H9 (cell line): Measurements from ENCODE around the gene ANKRD35. TPM values are rescaled to one million over a fixed set of nuclear protein-coding genes. Genes with fewer than 3 reads are reported as not detected.

Experiments used
- DNase-seq: peaks from one replicate; pipeline ENCODE4 v3.0.0-alpha.2; 2017
- H2AFZ ChIP-seq: one replicate; pipeline ENCODE4 v1.6.1; 2013; ENCODE audit warnings: mild to moderate bottlenecking, low read length, control low read depth, moderate library complexity
- H2AK5ac ChIP-seq: 2 replicates; pipeline ENCODE4 v1.6.1; 2013; ENCODE audit warnings: low read length, control low read depth, mixed read lengths; ENCODE audit not compliant: insufficient read length
- H2BK120ac ChIP-seq: one replicate; pipeline ENCODE4 v1.6.1; 2013; ENCODE audit warnings: low read depth, mild to moderate bottlenecking, low read length, control low read depth, inconsistent platforms; ENCODE audit not compliant: poor library complexity, severe bottlenecking
- H2BK12ac ChIP-seq: 2 replicates; pipeline ENCODE4 v1.6.1; 2013; ENCODE audit warnings: low read length, control low read depth, mixed read lengths, low read depth; ENCODE audit not compliant: insufficient read length
- H2BK15ac ChIP-seq: 2 replicates; pipeline ENCODE4 v1.6.1; 2013; ENCODE audit warnings: low read depth, low read length, control low read depth
- H2BK20ac ChIP-seq: one replicate; pipeline ENCODE4 v1.6.1; 2013; ENCODE audit warnings: low read depth, mild to moderate bottlenecking, low read length, control low read depth, inconsistent platforms; ENCODE audit not compliant: poor library complexity, severe bottlenecking
- H2BK5ac ChIP-seq: 2 replicates; pipeline ENCODE4 v1.6.1; 2013; ENCODE audit warnings: low read length, control low read depth, mixed read lengths; ENCODE audit not compliant: insufficient read length
- H3K14ac ChIP-seq: 2 replicates; pipeline ENCODE4 v1.6.1; 2013; ENCODE audit warnings: low read length, control low read depth; ENCODE audit not compliant: insufficient read depth
- H3K18ac ChIP-seq: 2 replicates; pipeline ENCODE4 v1.6.1; 2013; ENCODE audit warnings: low read depth, mild to moderate bottlenecking, mixed read lengths, low read length, control low read depth; ENCODE audit not compliant: insufficient read length
- H3K23ac ChIP-seq: 2 replicates; pipeline ENCODE4 v1.6.1; 2013; ENCODE audit warnings: low read length, control low read depth, mixed read lengths, low read depth; ENCODE audit not compliant: insufficient read length
- H3K23me2 ChIP-seq: 2 replicates; pipeline ENCODE4 v1.6.1; 2013; ENCODE audit warnings: low read depth, mild to moderate bottlenecking, mixed read lengths, low read length, control low read depth; ENCODE audit not compliant: insufficient read length, poor library complexity, severe bottlenecking
- H3K27ac ChIP-seq: 2 replicates; pipeline ENCODE4 v1.5.1; 2013; ENCODE audit warnings: low read length, control low read depth, mixed read lengths, low read depth; ENCODE audit not compliant: insufficient read length
- H3K27me3 ChIP-seq: 2 replicates; pipeline ENCODE4 v1.6.1; 2013; ENCODE audit warnings: low read length, control low read depth, inconsistent platforms; ENCODE audit not compliant: insufficient read depth
- H3K4ac ChIP-seq: 2 replicates; pipeline ENCODE4 v1.6.1; 2013; ENCODE audit warnings: low read depth, mild to moderate bottlenecking, control low read depth, inconsistent platforms, low read length, moderate library complexity
- H3K4me1 ChIP-seq: 2 replicates; pipeline ENCODE4 v1.6.1; 2013; ENCODE audit warnings: low read length, control low read depth, inconsistent platforms; ENCODE audit not compliant: insufficient read depth
- H3K4me2 ChIP-seq: 2 replicates; pipeline ENCODE4 v1.6.1; 2013; ENCODE audit warnings: low read length, control low read depth, mixed read lengths; ENCODE audit not compliant: insufficient read length, insufficient read depth
- H3K56ac ChIP-seq: 2 replicates; pipeline ENCODE4 v1.6.1; 2013; ENCODE audit warnings: low read depth, mild to moderate bottlenecking, mixed read lengths, low read length, control low read depth; ENCODE audit not compliant: insufficient read length
- H3K79me1 ChIP-seq: 2 replicates; pipeline ENCODE4 v1.6.1; 2013; ENCODE audit warnings: low read depth, mild to moderate bottlenecking, moderate library complexity, low read length, control low read depth, inconsistent platforms; ENCODE audit not compliant: insufficient read depth, poor library complexity, severe bottlenecking
- H3K79me2 ChIP-seq: 2 replicates; pipeline ENCODE4 v1.6.1; 2013; ENCODE audit warnings: low read length, control low read depth, inconsistent platforms; ENCODE audit not compliant: insufficient read depth
- H3K9ac ChIP-seq: 2 replicates; pipeline ENCODE4 v1.6.1; 2013; ENCODE audit warnings: low read length, control low read depth, mixed read lengths; ENCODE audit not compliant: insufficient read length; ENCODE audit errors: extremely low read depth
- H3K9me3 ChIP-seq: one replicate; pipeline ENCODE4 v1.6.1; 2013; ENCODE audit warnings: low read depth, low read length, inconsistent platforms; ENCODE audit not compliant: control insufficient read depth
- H3T11ph ChIP-seq: one replicate; pipeline ENCODE4 v1.6.1; 2013; ENCODE audit warnings: mild to moderate bottlenecking, low read length, control low read depth, inconsistent platforms
- H4K20me1 ChIP-seq: one replicate; pipeline ENCODE4 v1.6.1; 2013; ENCODE audit not compliant: control insufficient read depth, insufficient read length, insufficient read depth
- H4K5ac ChIP-seq: 2 replicates; pipeline ENCODE4 v1.6.1; 2013; ENCODE audit warnings: low read depth, mild to moderate bottlenecking, mixed read lengths, low read length, control low read depth; ENCODE audit not compliant: insufficient read length
- H4K8ac ChIP-seq: replicated peaks from 2 replicates; pipeline ENCODE4 v1.6.1; 2013; ENCODE audit warnings: low read length, control low read depth, mixed read lengths, low read depth; ENCODE audit not compliant: insufficient read length
- H4K91ac ChIP-seq: 2 replicates; pipeline ENCODE4 v1.6.1; 2013; ENCODE audit warnings: low read depth, mild to moderate bottlenecking, moderate library complexity, mixed read lengths, low read length, control low read depth; ENCODE audit not compliant: insufficient read length
- H3K27ac Mint-ChIP-seq, 3 experiments: 2 replicates in 2 of 3; 3 replicates in 1 of 3; pipeline ENCODE4 v1.8.0; 2020 to 2021; ENCODE audit warnings: mixed read lengths in 3 of 3, mild to moderate bottlenecking in 1 of 3, moderate library complexity in 1 of 3
- H3K27me3 Mint-ChIP-seq: 2 replicates; pipeline ENCODE4 v1.8.0; 2021; ENCODE audit warnings: low read depth, mild to moderate bottlenecking, moderate library complexity, mixed read lengths
- H3K36me3 Mint-ChIP-seq, 3 experiments: 2 replicates in 2 of 3; 3 replicates in 1 of 3; pipeline ENCODE4 v1.8.0; 2020 to 2021; ENCODE audit warnings: low read depth in 3 of 3, mixed read lengths in 3 of 3; ENCODE audit not compliant: insufficient read depth in 1 of 3
- H3K4me1 Mint-ChIP-seq, 2 experiments: 2 replicates each; pipeline ENCODE4 v1.8.0; 2020; ENCODE audit warnings: mixed read lengths in 2 of 2
- H3K4me3 Mint-ChIP-seq, 2 experiments: 2 replicates in 1 of 2; 3 replicates in 1 of 2; pipeline ENCODE4 v1.8.0; 2020 to 2021; ENCODE audit warnings: mild to moderate bottlenecking in 2 of 2, mixed read lengths in 2 of 2, moderate library complexity in 1 of 2
- H3K9me3 Mint-ChIP-seq, 2 experiments: 2 replicates in 1 of 2; 3 replicates in 1 of 2; pipeline ENCODE4 v1.8.0; 2020; ENCODE audit warnings: mild to moderate bottlenecking in 2 of 2, mixed read lengths in 2 of 2, moderate library complexity in 1 of 2
- CTCF ChIP-seq: fragments of 200-600 bp; sonication (generic); conservative IDR thresholded peaks from 3 replicates; pipeline ENCODE4 v1.8.0; 2021; ENCODE audit warnings: antibody characterized with exemption, mild to moderate bottlenecking
- WGBS: extraction: QIAGEN DNeasy Blood & Tissue Kit; methylation state at CpG from one replicate; pipeline ENCODE4 v1.1.7; 2013; ENCODE audit warnings: missing lambda C conversion rate, low lambda C conversion rate, mixed read lengths; ENCODE audit not compliant: insufficient read length; ENCODE audit errors: extremely low coverage; 5-methylcytosine and 5-hydroxymethylcytosine counted together
- total RNA-seq: library from RNA; stranded (reverse); gene quantifications from 2 replicates; pipeline ENCODE4 v1.2.1, GENCODE V29; 2021

The ANKRD35 gene
- total RNA-seq, 1 experiment from 2014 or later, result 0.28 TPM

- Histone ChIP-seq H3K18ac (no peak overlapping the region), H4K8ac (no peak overlapping the region), H2BK5ac (no peak overlapping the region), H3K23ac (no peak overlapping the region), H4K20me1 (no peaks in the 10 kb centered on the region), H3K4ac (no peak overlapping the region), H2BK15ac (no peak overlapping the region), H3K9ac (no peak overlapping the region), H3K9me3 (no peaks in the 10 kb centered on the region), H3K4me1 (no peaks in the 10 kb centered on the region), H4K5ac (no peak overlapping the region), H3K56ac (no peak overlapping the region), H3K14ac (no peak overlapping the region), H3T11ph (no peak overlapping the region), H2AFZ (no peak overlapping the region), H3K4me2 (no peak overlapping the region), H3K27ac (no peak overlapping the region), H4K91ac (no peak overlapping the region), H3K79me1 (no peaks in the 10 kb centered on the region), H3K27me3 (no peaks in the 10 kb centered on the region), H3K79me2 (no peaks in the 10 kb centered on the region), H3K23me2 (peaks cover 4% of the 10 kb centered on the region), H2BK120ac (no peak overlapping the region), H2BK12ac (no peak overlapping the region), H2BK20ac (no peak overlapping the region), H2AK5ac (no peak overlapping the region)
- Mint-ChIP-seq H3K27me3 (peaks cover 11% of the 10 kb centered on the region), H3K27ac (no peak overlapping the region; a peak in 1 of 7 replicates), H3K36me3 (no peaks in the 10 kb centered on the region), H3K4me3 (no peak overlapping the region), H3K4me1 (peaks cover 23% of the 10 kb centered on the region in 2 experiments), H3K9me3 (no peaks in the 10 kb centered on the region)
- no CpG with 5 or more reads among the region's 1 CpG for WGBS
- no peak for TF ChIP-seq CTCF
- no peak for DNase-seq
These were observed 5.5 kb upstream of the ANKRD35 start for GRCh38 chr1:145891143-145891542.
